ENCODE results near the gene BMAL2.

DNA sequence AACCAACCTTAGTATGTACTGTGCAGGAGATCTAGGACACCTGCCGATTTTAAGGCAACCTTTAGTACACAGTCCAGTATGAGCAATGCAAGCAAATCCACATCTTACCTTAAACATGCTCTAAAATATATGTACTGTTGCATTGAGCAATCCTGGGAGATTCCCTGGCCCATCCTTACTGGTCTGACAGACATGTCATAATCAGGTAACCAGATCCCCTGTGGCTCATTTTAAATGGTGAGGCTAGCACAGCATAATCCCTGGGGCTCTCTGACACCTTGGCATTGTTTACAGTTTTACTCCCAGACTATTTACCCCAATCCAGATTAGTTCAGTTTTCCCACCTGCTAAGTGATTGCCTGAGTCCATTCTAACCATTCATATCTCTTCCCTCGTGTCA is 15.1 kb downstream of the BMAL2 start:
- no peak for TF ChIP-seq CTCF (IDR thresholded peaks at IDR 0.05; ENCODE audit: insufficient read depth, low read length)
- TF ChIP-seq POLR2AphosphoS5 (IDR thresholded peaks at IDR 0.05; ENCODE audit: low read depth): no peak
